GM10847 (cell line): ENCODE data around the gene CCDC3.

Experiments
- POLR2A ChIP-seq: IDR thresholded peaks from 2 replicates; pipeline ENCODE4 v1.6.1; 2011; ENCODE audit not compliant: insufficient read length; ENCODE audit errors: extremely low read depth

Gene CCDC3

DNA sequence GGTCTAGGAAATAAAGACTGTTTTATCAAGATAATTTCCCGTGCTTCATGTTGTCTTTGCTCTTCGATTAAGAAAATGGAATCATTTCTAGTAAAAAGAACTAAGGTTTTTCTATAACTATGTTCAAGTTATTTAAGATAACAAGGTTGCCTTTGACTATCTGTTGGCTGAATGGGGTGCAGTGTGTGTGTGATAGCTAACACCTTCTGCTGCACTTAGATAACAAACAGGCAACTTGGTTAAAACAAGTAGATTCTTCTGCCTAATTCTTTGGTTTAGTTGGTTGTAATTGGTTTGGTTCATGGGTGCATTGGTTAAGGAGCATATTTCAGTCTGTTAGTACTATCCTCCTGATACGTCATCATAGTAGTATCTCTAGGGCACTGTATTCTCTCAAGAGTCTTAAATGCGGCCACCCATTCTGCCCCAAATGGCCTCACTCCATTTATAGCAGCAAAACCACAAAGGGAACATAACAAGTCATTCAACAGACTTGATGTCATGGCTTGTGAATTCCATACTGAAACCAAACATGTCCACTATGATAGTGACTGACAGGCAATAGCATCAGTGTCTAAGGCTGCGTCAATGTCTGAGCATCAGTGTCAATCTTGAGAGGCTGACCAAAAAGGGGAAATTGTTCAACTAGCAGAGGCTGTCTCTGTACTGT is 55.7 kb downstream of the CCDC3 start:
- TF ChIP-seq POLR2A: no peak

DNA sequence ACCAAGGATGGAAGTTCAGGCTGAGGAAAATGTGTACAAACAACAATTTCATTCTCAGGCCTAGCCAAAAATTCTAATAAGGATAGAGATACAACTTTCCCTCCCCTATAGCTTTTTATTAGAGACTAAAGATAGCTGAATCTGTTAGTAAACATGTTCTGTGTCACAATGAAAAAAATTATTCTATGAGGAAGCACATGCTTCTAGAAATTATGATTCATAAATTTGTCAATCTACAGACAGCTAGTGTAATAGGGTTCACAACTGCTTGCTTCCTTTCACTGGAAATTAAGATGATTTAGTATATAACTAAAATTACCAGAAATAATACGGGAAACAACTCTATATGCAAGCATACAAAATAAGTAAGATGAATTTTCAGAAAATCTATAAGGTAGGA is 56.6 kb downstream of the CCDC3 start:
- no peak for TF ChIP-seq POLR2A

DNA sequence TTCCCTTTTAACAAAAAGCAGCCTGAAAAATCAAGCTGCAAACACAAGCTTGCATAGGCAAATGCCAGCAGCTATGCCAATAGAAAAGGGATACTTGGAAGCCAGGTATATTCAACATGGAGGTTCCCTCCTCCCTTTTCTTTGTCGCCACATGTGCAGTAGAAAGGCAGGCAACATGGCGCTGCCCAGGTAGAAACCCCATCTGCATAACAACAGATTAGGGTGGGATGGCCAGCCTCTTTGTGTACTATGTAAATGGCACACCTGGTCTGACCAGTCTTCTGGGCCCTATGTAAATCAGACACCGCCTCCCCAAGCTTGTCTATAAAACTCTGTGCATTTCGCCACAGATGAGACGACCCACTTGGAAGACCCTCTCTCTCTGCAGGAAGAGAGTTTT is 58.1 kb downstream of the CCDC3 start:
- TF ChIP-seq POLR2A: no peak

GRCh38 chr10:12941966-12942365 is 59.5 kb downstream of the CCDC3 start:
- TF ChIP-seq POLR2A: no peak

GRCh38 chr10:12940791-12941190 is 60.7 kb downstream of the CCDC3 start:
- TF ChIP-seq POLR2A: no peak

DNA sequence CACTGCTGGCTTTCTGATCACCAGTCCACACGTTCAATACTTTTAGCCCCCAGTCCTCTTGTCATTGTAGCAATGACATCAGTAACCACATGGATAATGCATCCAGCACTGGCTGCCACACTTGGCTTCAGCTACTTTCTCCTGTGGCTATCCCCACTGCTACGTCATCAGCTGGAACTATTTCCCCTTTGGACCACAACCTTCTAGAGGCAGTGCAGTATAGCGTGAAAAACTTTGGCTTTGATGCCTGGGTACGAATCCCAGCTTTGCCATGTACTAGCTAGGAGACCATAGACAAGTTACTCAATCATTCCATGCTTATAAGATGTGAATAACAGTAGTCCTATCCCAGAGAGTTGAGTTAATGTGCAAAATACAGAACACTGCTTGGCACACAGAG is 63.2 kb downstream of the CCDC3 start:
- no peak for TF ChIP-seq POLR2A

DNA sequence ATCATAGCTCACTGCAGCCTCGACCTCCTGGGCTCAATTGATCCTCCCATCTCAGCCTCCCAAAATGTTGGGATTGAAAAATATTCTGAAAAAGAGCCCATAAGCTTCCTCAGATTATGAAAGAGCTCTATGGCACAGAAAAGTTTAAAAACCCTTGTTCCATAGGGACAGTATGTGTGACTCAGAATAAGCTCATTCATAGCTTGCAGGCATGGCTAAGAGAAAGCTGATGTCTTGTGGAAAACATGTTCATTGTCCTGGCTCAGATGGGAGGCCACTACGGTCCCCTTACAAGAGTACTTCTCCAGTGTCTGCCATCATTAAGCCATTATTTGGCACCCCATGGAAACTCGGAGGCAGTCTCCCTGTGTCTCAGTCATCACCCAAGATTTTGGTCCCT is 64.0 kb downstream of the CCDC3 start:
- no peak for TF ChIP-seq POLR2A

DNA sequence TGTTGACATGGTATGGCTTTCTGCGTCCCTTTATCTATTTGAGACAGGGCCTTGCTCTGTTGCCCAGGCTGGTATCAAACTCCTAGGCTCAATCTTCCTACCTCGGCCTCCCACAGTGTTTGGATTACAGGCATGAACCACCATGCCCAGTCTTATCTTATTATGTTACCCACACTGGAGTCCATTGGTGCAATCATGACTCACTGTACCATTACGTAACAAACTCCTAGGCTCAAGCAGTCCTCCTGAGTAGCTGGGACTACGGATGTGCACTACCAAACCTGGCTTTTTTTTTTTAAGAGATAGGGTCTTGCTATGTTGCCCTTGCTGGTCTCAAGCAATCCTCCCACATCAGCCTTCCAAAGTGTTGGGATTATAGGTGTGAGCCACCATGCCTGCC is 66.7 kb downstream of the CCDC3 start:
- TF ChIP-seq POLR2A: no peak

- no peak for TF ChIP-seq POLR2A
These were observed 72.1 kb downstream of the CCDC3 start for GRCh38 chr10:12929381-12929780.

DNA sequence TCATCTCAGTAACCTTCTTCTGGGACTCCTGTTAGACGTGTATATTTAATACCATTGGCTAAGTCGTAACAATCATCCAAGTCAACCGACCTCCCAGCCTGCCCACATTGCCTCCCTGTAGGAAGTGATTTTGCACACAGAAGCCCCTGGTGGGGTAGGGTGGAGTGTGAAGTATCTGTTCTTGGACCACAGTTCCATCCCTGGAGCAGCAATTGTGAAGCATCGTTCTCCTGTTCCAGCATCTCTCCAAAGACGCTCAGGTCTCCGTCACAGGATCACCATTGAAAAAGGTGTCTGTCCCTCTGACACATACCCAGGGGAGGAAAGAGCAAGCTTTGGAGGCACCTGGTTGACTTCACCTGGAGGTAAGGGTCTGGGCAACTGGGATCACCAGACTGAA is 72.9 kb downstream of the CCDC3 start:
- no peak for TF ChIP-seq POLR2A

- no peak for TF ChIP-seq POLR2A
These were observed 73.6 kb downstream of the CCDC3 start for GRCh38 chr10:12927896-12928295.

DNA sequence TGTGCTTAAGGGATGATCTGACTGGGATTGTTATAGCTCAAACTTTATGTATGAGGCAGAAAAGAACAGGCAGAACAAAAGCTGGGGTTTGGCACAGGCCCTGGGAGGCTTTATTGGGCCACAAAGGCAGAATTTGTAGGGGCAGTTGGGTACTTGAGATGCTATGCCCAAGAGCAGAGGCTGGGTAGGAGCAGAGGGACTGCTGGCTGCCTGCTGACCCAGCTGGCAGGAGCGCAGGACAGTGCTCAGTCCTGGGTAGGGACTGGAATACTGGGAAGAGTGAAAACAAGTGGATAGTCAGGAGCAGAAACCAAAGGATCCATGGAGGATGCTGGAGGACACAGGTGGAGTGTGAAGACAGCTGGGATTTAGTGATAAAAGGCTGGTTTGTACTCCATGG is 75.7 kb downstream of the CCDC3 start:
- no peak for TF ChIP-seq POLR2A

DNA sequence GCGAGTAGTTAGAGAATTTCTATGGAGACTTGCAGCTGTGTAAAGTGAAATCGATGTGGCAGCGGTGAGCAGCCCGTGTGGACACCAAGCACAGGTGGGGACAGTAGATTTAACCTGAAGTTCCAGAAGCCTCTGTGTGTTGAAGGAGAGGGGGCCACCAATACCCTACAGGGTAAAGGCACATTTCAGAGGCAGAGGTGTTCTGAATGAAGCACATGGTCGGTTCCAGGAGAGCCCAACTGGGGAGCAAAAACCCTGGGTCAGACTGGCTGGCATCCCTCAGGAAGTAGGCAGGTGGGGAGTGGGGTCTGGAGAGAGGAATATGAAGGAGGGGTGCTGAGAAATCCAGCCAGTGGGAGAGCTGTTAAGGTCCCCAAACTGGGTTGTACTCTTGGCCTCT is 76.6 kb downstream of the CCDC3 start:
- no peak for TF ChIP-seq POLR2A

GRCh38 chr10:12922117-12922900 is 79.2 kb downstream of the CCDC3 start:
- TF ChIP-seq POLR2A: no peak

- TF ChIP-seq POLR2A: no peak
These were observed 80.3 kb downstream of the CCDC3 start for GRCh38 chr10:12921163-12921562.

- no peak for TF ChIP-seq POLR2A
These were observed 81.9 kb downstream of the CCDC3 start for GRCh38 chr10:12919574-12919973.

GRCh38 chr10:12916587-12916986 is 84.9 kb downstream of the CCDC3 start:
- TF ChIP-seq POLR2A: no peak
